Ovary (tissue), 9 donors: Measurements from ENCODE around the gene CPS1. TPM values are rescaled to one million over a fixed set of nuclear protein-coding genes. Genes with fewer than 3 reads are reported as not detected.

ENCODE experiments used
- DNase-seq, 5 donors: peaks; one replicate each; pipeline ENCODE4 v3.0.0-alpha.2; 2019 to 2020
- H3K27ac ChIP-seq, 2 donors: fragments of 200-600 bp; one replicate each; pipeline versions ENCODE4 v1.5.1 to v1.8.0; 2019 to 2022
- H3K27me3 ChIP-seq: fragments of 200-600 bp; one replicate; pipeline ENCODE4 v1.8.0; 2022
- H3K36me3 ChIP-seq: fragments of 200-600 bp; sonication (generic); one replicate; pipeline ENCODE4 v1.5.1; 2019
- H3K4me1 ChIP-seq: one replicate; pipeline ENCODE4 v1.8.1; 2013; ENCODE audit warnings: mild to moderate bottlenecking, moderate library complexity; ENCODE audit not compliant: insufficient read depth
- H3K4me3 ChIP-seq: fragments of 200-600 bp; sonication (generic); one replicate; pipeline ENCODE4 v1.5.1; 2017
- H3K9me3 ChIP-seq, 2 donors: fragments of 200-600 bp in 1 of 2; sonication (generic) in 1 of 2; one replicate each; pipeline versions ENCODE4 v1.5.1 to v1.8.1; 2013 to 2019; ENCODE audit warnings: mild to moderate bottlenecking in 1 of 2, moderate library complexity in 1 of 2
- EP300 ChIP-seq: sonication (generic); formaldehyde crosslinking; IDR thresholded peaks from one replicate; pipeline ENCODE4 v1.6.1; 2017; ENCODE audit warnings: antibody characterized with exemption
- POLR2A ChIP-seq: fragments of 450-650 bp; IDR thresholded peaks from one replicate; pipeline ENCODE4 v1.6.1; 2017; ENCODE audit warnings: antibody characterized with exemption, mild to moderate bottlenecking, moderate library complexity
- WGBS, 3 donors: extraction: QIAGEN DNeasy Blood & Tissue Kit in 1 of 3; methylation state at CpG; one replicate each; pipeline versions ENCODE4 v1.1.5 to v1.1.7; 2013 to 2017; 5-methylcytosine and 5-hydroxymethylcytosine counted together
- intact Hi-C, 4 donors: fragments of 100-400 bp; cut with DNase I; formaldehyde crosslinking; loops; one replicate each; pipeline versions ENCODE4 v1.11.0 to v1.15.1; 2022 to 2023
- polyA plus RNA-seq, 2 donors: library from polyadenylated mRNA; stranded (reverse); fragments of 200-250 nt in 1 of 2; fragments of 350-450 nt in 1 of 2; fragmentation: Illumina TruSeq in 1 of 2; extraction: RNeasy Lipid Tissue Mini Kit (QIAGEN cat#74804) in 1 of 2; gene quantifications; one replicate each; pipeline ENCODE4 v1.2.3, GENCODE V29; 2013 to 2014
- total RNA-seq, 7 donors: library from RNA; depleted of rRNA in 2 of 7; stranded (reverse); fragments of >200 nt in 2 of 7; fragmentation: NEBNext Ultra II Directional in 3 of 7; extraction: Animal tissue kit (Norgen Biotek cat#: 25700) in 3 of 7; gene quantifications; one replicate each; pipeline versions ENCODE4 v1.1.0 to v1.2.4, GENCODE V29; 2016 to 2023
- TF ChIP-seq, protein P1 (sequence below), 3 donors: fragments of 450-650 bp in 2 of 3; fragments of 200-600 bp in 1 of 3; IDR thresholded peaks; one replicate each; pipeline versions ENCODE4 v1.5.1 to v1.8.0; 2016 to 2022; ENCODE audit warnings: antibody characterized with exemption in 3 of 3, mild to moderate bottlenecking in 1 of 3
- donor health status: DM: no; HTN: no; CAD: no; lungs with moderate emphysema.
- donor health status: DM: no; HTN: no; CAD: no.
- donor health status: Bipolar disorder and iron deficiency.
- donor health status: DM: yes; HTN: yes; CAD: no.
- donor health status: DM: no; HTN: no; CAD: no.
- donor health status: DM: yes; HTN: yes; CAD: no.

The CPS1 gene
- total and polyA plus RNA-seq, 9 donors: 1.9 to 14.1 (median 7.0) TPM

DNA sequence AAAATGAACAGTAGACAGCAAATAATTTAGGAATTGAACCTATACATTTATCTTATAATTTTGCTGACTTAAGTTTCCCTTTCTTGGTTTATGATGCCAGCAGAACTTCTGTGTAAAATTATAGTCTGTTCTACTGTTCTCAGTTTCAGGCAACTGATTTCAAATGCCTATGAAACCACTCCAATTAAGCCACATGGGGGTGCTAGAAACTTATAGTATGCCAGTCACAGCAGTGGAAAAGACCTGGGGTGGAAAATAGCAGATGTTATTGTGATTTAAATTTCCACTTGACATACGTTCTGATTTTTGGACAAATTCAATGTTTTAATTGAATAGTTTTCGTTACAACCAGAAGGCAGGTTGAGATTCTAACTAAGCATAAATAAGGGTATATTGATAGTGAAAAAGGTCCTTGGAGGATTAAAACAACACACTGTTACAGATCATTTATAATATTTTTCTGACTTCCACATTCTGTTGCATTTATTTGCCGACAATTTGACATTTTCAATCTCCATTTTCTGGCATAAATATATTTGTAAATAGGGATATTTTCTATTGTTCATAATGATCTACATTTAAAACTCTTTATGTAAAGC lies 61.4 kb downstream of the CPS1 start:
- DNase-seq: no peak
- H3K27ac ChIP-seq: no peak overlapping the region
- no peaks in the 10 kb centered on the region for H3K9me3 ChIP-seq
- H3K4me3 ChIP-seq: no peak overlapping the region
- H3K4me1 ChIP-seq: no peaks in the 10 kb centered on the region
- intact Hi-C loops: no loop called here
- WGBS, 3 donors: 20 to 26% (median 23%) methylated on average over 3 of the region's 3 CpGs
- TF ChIP-seq, protein P1, sequence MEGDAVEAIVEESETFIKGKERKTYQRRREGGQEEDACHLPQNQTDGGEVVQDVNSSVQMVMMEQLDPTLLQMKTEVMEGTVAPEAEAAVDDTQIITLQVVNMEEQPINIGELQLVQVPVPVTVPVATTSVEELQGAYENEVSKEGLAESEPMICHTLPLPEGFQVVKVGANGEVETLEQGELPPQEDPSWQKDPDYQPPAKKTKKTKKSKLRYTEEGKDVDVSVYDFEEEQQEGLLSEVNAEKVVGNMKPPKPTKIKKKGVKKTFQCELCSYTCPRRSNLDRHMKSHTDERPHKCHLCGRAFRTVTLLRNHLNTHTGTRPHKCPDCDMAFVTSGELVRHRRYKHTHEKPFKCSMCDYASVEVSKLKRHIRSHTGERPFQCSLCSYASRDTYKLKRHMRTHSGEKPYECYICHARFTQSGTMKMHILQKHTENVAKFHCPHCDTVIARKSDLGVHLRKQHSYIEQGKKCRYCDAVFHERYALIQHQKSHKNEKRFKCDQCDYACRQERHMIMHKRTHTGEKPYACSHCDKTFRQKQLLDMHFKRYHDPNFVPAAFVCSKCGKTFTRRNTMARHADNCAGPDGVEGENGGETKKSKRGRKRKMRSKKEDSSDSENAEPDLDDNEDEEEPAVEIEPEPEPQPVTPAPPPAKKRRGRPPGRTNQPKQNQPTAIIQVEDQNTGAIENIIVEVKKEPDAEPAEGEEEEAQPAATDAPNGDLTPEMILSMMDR (IDR thresholded peaks at IDR 0.05): no peak
- TF ChIP-seq POLR2A (no peak), EP300 (no peak)
- H3K27me3 ChIP-seq: no peaks in the 10 kb centered on the region
- no peaks in the 10 kb centered on the region for H3K36me3 ChIP-seq

DNA sequence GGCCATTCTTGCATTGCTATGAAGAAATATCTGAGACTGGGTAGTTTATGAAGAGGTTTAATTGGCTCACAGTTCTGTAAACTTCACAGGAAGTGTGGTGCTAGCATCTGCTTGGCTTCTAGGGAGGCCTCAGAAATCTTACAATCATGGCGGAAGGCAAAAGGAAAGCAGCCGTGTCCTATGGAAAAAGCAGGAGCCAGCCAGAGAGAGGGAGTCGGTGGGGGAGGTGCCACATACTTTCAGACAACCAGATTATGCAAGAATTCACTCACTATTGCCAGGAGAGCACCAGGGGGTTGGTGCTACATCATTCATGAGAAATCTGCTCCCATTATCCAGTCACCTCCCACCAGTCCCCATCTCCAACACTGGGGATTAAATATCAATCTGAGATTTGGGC lies 64.1 kb downstream of the CPS1 start:
- 66 to 78% (median 78%) methylated on average over 3 of the region's 3 CpGs for WGBS, 3 donors
- no peak for DNase-seq
- H3K27me3 ChIP-seq: no peaks in the 10 kb centered on the region
- no peaks in the 10 kb centered on the region for H3K9me3 ChIP-seq
- TF ChIP-seq EP300: no peak
- TF ChIP-seq, protein P1 (IDR thresholded peaks at IDR 0.05): no peak
- TF ChIP-seq POLR2A: no peak
- no peaks in the 10 kb centered on the region for H3K4me1 ChIP-seq
- H3K36me3 ChIP-seq: no peaks in the 10 kb centered on the region
- H3K27ac ChIP-seq: no peak overlapping the region
- no peak overlapping the region for H3K4me3 ChIP-seq
- intact Hi-C loops: no loop called here

DNA sequence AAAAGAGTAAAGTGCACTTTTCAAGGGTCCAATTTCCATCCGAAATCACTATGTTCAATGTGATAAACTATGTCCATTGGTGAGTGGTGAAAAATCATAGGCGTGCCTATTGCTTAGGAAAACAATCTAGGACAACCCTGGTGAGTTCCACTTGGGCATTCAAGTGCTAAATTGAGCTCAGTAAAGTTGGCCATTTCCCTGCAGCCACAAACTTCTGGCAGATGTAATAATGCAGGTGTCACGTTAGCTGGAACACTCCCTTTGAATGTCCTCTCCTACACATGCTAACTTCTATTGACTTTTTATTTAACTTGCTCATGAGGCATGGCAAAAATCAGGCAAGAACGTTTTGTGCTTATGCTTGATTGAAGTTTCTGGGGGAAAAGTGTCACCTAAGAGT lies 67.1 kb downstream of the CPS1 start:
- Histone ChIP-seq H3K27ac (no peak overlapping the region), H3K4me1 (no peaks in the 10 kb centered on the region), H3K27me3 (no peaks in the 10 kb centered on the region), H3K9me3 (no peaks in the 10 kb centered on the region), H3K36me3 (no peaks in the 10 kb centered on the region), H3K4me3 (no peak overlapping the region)
- intact Hi-C loops: no loop called here
- TF ChIP-seq EP300 (no peak), POLR2A (no peak)
- TF ChIP-seq, protein P1 (IDR thresholded peaks at IDR 0.05): no peak
- 67 to 70% (median 67%) methylated on average over 4 of the region's 4 CpGs for WGBS, 3 donors
- no peak for DNase-seq

DNA sequence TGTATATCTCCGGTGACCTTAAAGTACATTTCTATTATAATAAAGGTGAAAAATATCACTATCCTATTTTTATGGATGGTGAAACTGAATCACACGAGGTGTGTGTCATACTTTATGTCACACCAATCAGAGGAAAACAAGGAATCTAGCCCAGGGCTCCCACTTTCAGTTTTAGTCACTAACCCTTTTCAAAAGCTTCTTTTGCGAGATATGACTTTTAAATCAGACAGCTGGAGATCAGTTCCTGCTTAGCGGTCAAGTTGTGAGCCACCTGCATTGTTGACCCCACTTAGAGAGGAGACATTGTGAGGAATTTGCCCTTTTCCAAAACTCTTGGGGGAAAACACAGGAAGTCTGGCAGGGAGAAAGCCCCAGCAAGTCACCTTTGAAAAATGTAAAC lies 70.5 kb downstream of the CPS1 start:
- no peaks in the 10 kb centered on the region for H3K4me1 ChIP-seq
- H3K36me3 ChIP-seq: no peaks in the 10 kb centered on the region
- WGBS, 3 donors: 37 to 60% (median 38%) methylated on average over 4 of the region's 4 CpGs
- H3K9me3 ChIP-seq: no peaks in the 10 kb centered on the region
- H3K27me3 ChIP-seq: no peaks in the 10 kb centered on the region
- DNase-seq: no peak
- no peak overlapping the region for H3K27ac ChIP-seq
- TF ChIP-seq EP300 (no peak), POLR2A (no peak)
- TF ChIP-seq, protein P1 (IDR thresholded peaks at IDR 0.05): no peak
- no peak overlapping the region for H3K4me3 ChIP-seq
- intact Hi-C loops: no loop called here
